IgD-negative memory B cell (primary cell): ENCODE measurements around the gene PDZRN4. TPM values are rescaled to one million over a fixed set of nuclear protein-coding genes. Genes with fewer than 3 reads are reported as not detected.
"Not testable (repeated sequence)": the region's sequence is repeated elsewhere in the genome, so short reads cannot be mapped to it uniquely, and the experiment has no call there.

ENCODE experiments used
- H3K27ac Mint-ChIP-seq, 3 donors: one replicate each; pipeline ENCODE4 v1.8.0; 2020 to 2022; ENCODE audit warnings: mild to moderate bottlenecking in 3 of 3, mixed read lengths in 3 of 3, moderate library complexity in 1 of 3
- H3K27me3 Mint-ChIP-seq: one replicate; pipeline ENCODE4 v1.8.0; 2021; ENCODE audit warnings: mixed read lengths
- H3K36me3 Mint-ChIP-seq: one replicate; pipeline ENCODE4 v1.8.0; 2020; ENCODE audit warnings: mild to moderate bottlenecking, mixed read lengths
- H3K4me1 Mint-ChIP-seq, 3 donors: one replicate each; pipeline ENCODE4 v1.8.0; 2020 to 2022; ENCODE audit warnings: mixed read lengths in 3 of 3, mild to moderate bottlenecking in 1 of 3
- H3K4me3 Mint-ChIP-seq, 4 donors: one replicate each; pipeline ENCODE4 v1.8.0; 2020 to 2022; ENCODE audit warnings: mild to moderate bottlenecking in 4 of 4, mixed read lengths in 4 of 4, moderate library complexity in 3 of 4
- H3K9me3 Mint-ChIP-seq, 3 donors: one replicate each; pipeline ENCODE4 v1.8.0; 2020 to 2021; ENCODE audit warnings: mixed read lengths in 3 of 3, mild to moderate bottlenecking in 1 of 3
- polyA plus RNA-seq: library from polyadenylated mRNA; unstranded; fragments of 300-500 nt; fragmentation: Illumina TruSeq; gene quantifications from one replicate; pipeline ENCODE4 v1.2.3, GENCODE V29; 2021

Gene PDZRN4
- polyA plus RNA-seq, 1 donor from 2014 or later = not detected

DNA sequence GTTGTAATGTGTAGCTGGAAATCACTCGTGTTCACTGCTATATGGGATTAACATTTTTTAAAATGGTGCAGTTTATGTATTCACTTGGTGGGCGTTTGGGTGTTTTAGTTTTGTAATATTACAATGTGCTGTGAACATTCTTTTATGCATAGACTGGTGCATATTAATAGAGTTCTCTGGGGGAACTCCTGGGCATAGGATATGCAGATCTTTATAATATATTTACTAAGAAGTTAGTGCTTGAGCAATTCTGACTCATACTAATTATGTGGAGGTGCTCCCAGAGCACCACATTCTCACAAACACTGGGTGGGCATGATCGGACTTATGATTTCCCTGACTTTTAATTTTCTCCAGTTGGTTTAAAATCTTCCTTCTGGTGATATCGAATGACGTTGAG lies 342.3 kb downstream of the PDZRN4 start:
- H3K27me3 Mint-ChIP-seq = no peaks in the 10 kb centered on the region
- peaks cover 0 to 2% (median 0%) of the 10 kb centered on the region in 3 donors for H3K9me3 Mint-ChIP-seq
- no peak overlapping the region for H3K4me3 Mint-ChIP-seq
- peaks cover 1% of the 10 kb centered on the region for H3K36me3 Mint-ChIP-seq
- no peak overlapping the region for H3K27ac Mint-ChIP-seq
- H3K4me1 Mint-ChIP-seq = no peaks in the 10 kb centered on the region

DNA sequence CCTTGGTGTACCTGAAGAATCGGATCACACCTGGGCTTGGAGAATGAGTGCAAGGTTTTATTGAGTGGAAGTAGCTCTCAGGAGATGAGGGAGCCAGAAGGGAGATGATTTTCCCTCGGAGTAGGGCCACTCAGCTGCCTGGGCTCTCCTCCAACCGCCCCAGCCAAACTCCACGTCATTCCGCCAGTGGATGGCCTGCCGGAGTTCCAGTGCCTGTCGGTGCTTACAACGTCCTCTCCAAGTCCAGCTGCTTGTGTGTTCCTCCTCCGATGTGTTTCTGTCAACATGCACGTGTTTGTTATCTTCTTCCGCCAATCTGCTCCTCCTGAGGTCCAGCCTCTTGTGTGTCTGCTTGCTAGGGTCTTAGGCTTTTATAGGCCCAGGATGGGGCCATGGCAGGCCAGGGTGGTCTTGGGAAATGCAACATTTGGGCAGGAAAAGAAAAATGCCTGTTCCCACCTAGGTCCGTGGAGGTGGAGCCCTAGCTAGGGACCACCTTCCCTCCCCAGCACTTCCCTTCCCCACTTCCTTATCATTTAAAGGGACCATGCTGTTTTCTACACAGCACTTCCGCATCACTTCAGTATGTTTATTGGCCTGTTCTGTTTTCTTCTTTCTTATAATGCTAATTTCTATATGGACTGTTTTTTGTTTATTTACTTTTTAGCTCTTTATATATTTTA lies 343.2 kb downstream of the PDZRN4 start:
- Mint-ChIP-seq H3K27me3 (no peaks in the 10 kb centered on the region), H3K9me3 (no peaks in the 10 kb centered on the region), H3K4me3 (peak overlapping the region in 1 of 4 donors; percentile 0), H3K36me3 (peaks cover 1% of the 10 kb centered on the region), H3K4me1 (no peaks in the 10 kb centered on the region), H3K27ac (no peak overlapping the region)

GRCh38 chr12:41532072-41532471 lies 344.0 kb downstream of the PDZRN4 start:
- Mint-ChIP-seq H3K9me3 (no peaks in the 10 kb centered on the region), H3K36me3 (peaks cover 1% of the 10 kb centered on the region), H3K4me3 (no peak overlapping the region), H3K27me3 (no peaks in the 10 kb centered on the region), H3K4me1 (no peaks in the 10 kb centered on the region), H3K27ac (no peak overlapping the region)

- H3K36me3 Mint-ChIP-seq = no peaks in the 10 kb centered on the region
- no peaks in the 10 kb centered on the region for H3K9me3 Mint-ChIP-seq
- no peaks in the 10 kb centered on the region for H3K4me1 Mint-ChIP-seq
- no peak overlapping the region for H3K27ac Mint-ChIP-seq
- no peak overlapping the region for H3K4me3 Mint-ChIP-seq
- peaks cover 2% of the 10 kb centered on the region for H3K27me3 Mint-ChIP-seq
Measured at GRCh38 chr12:41536813-41537490, 348.8 kb downstream of the PDZRN4 start.

DNA sequence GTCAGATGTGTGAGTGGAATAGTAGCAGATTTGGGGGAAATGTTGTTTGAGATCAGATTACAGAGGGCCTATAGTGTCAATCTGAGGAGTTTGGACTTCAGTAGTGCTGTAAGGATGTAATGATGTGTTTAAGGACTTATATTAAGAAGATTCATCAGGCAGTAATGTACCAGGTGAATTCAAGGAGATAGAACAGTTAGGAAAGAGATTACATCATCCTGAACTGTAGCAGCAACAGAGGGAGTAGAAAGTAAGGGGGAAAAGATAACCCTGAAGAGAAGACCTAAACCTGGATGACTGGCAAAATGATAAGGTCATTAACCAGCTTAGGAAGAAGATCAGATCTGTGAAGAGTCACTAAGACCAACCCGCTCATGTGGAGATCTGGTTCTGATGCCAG lies 349.4 kb downstream of the PDZRN4 start:
- H3K4me1 Mint-ChIP-seq = no peaks in the 10 kb centered on the region
- no peaks in the 10 kb centered on the region for H3K9me3 Mint-ChIP-seq
- H3K27me3 Mint-ChIP-seq = peaks cover 2% of the 10 kb centered on the region
- H3K4me3 Mint-ChIP-seq = no peak overlapping the region
- no peaks in the 10 kb centered on the region for H3K36me3 Mint-ChIP-seq
- H3K27ac Mint-ChIP-seq = no peak overlapping the region

- Mint-ChIP-seq H3K27ac (no peak overlapping the region), H3K27me3 (peaks cover 4% of the 10 kb centered on the region), H3K4me1 (no peaks in the 10 kb centered on the region), H3K36me3 (no peaks in the 10 kb centered on the region), H3K9me3 (peaks cover 0 to 3% (median 0%) of the 10 kb centered on the region in 3 donors), H3K4me3 (no peak overlapping the region)
Measured at GRCh38 chr12:41545761-41546160, 357.6 kb downstream of the PDZRN4 start.

DNA sequence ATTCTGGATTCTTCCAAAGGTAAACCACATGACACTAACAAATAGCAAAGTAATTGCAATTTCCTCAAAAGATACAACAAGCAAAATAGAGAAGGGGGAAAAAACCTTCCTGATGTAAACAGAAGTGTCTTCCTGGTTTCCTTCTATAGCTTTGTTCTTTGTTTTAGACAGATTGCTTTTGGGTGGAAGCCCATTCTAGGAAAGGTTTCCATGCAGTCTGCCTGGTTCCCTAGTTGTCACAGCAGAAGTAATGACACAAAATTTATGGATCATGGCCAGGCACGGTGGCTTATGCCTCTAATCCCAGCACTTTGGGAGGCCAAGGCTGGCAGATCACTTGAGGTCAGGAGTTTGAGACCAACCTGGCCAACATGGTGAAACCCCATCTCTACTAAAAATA lies 359.0 kb downstream of the PDZRN4 start:
- H3K36me3 Mint-ChIP-seq, H3K27me3 Mint-ChIP-seq, H3K4me3 Mint-ChIP-seq: not testable (repeated sequence)

GRCh38 chr12:41548926-41549325 lies 360.8 kb downstream of the PDZRN4 start:
- H3K27me3 Mint-ChIP-seq = peaks cover 1% of the 10 kb centered on the region
- H3K4me3 Mint-ChIP-seq = no peak overlapping the region
- no peak overlapping the region for H3K27ac Mint-ChIP-seq
- peaks cover 0 to 2% (median 0%) of the 10 kb centered on the region in 3 donors for H3K9me3 Mint-ChIP-seq
- no peaks in the 10 kb centered on the region for H3K4me1 Mint-ChIP-seq
- no peaks in the 10 kb centered on the region for H3K36me3 Mint-ChIP-seq

More for the DNA sequence above, 359.0 kb downstream of the PDZRN4 start:
- H3K27ac Mint-ChIP-seq, H3K9me3 Mint-ChIP-seq, H3K4me1 Mint-ChIP-seq: not testable (repeated sequence)

DNA sequence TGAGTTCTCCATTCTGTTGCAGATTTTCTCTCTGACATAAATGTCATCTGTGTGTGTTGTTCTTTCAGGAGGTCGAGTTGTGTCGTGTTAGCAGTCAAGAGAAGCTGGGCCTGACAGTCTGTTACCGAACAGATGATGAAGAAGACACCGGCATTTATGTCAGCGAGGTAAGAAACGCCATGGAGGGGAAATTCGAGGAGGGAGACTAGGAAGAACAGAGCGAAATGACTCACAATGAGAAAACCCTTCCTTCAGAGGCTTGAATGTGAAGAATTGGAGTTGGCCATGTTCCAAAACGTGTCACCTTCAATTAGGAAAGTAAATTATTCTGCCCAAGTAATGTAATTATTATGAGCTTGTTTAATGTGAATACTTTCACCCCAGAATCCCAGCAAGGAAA lies 364.5 kb downstream of the PDZRN4 start:
- no peak overlapping the region for H3K27ac Mint-ChIP-seq
- no peaks in the 10 kb centered on the region for H3K36me3 Mint-ChIP-seq
- H3K9me3 Mint-ChIP-seq = peaks cover 0 to 2% (median 0%) of the 10 kb centered on the region in 3 donors
- H3K27me3 Mint-ChIP-seq = no peaks in the 10 kb centered on the region
- no peak overlapping the region for H3K4me3 Mint-ChIP-seq
- no peaks in the 10 kb centered on the region for H3K4me1 Mint-ChIP-seq

DNA sequence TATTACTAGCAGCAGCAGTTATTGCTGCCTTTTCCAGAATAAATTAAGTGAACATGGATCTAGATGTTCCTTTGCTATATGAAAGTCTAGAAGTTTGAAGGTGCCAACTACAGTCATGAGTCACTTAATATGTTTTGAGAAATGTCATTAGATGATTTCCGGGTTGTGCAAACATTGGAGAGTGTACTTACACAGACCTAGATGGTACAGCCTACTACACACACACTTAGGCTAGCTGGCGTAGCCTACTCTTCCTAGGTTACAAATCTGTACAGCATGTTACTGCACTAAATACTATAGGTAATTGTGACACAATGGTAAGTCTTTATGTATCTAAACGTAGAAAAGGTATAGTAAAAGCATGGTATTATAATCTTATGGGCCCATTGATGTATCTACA lies 368.1 kb downstream of the PDZRN4 start:
- Mint-ChIP-seq H3K27me3 (no peaks in the 10 kb centered on the region), H3K27ac (no peak overlapping the region), H3K4me3 (no peak overlapping the region), H3K9me3 (peaks cover 0 to 2% (median 0%) of the 10 kb centered on the region in 3 donors), H3K4me1 (no peaks in the 10 kb centered on the region), H3K36me3 (peaks cover 1% of the 10 kb centered on the region)

DNA sequence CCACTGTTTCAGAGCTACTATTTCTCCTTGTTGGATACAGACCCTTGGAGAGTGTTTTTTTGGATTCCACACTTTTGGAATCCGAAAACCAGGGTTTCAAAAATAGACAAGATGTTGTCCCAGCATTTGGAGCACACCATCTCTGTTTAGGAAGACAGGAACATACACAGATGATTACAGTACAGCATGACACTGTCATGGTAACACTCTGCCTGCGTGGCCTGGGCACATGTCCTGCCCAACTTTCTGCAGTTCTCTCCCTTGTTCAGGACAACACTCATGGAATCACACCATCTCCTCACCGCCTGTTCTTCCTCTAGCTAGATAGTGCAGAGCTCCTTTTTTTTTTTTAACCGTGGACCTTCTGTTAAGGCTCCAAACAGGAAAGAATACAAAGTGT lies 369.2 kb downstream of the PDZRN4 start:
- H3K36me3 Mint-ChIP-seq = peaks cover 1% of the 10 kb centered on the region

DNA sequence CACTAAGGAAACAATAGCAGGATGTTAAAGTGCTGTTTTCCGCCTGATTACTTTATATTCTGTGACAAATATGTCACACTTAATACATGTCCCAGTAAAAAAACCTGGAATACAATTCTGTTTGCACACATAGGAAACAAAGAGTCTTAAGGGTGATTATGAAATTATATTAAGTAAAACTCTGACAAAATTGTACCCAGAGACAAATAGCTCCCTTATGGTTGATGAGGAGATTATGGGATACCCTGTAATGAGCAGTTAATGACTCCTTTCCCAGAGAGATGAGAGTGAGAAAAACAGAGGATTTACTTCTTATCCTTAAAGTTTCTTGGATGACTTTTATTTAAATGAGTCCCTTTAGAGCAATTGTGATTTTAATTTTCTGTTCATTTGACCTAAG lies 370.6 kb downstream of the PDZRN4 start:
- H3K27me3 Mint-ChIP-seq = no peaks in the 10 kb centered on the region
- no peaks in the 10 kb centered on the region for H3K4me1 Mint-ChIP-seq
- no peaks in the 10 kb centered on the region for H3K9me3 Mint-ChIP-seq
- H3K27ac Mint-ChIP-seq = no peak overlapping the region
- H3K4me3 Mint-ChIP-seq = no peak overlapping the region
- peaks cover 1% of the 10 kb centered on the region for H3K36me3 Mint-ChIP-seq

More for the DNA sequence above, 369.2 kb downstream of the PDZRN4 start:
- Mint-ChIP-seq H3K9me3 (peaks cover 0 to 2% (median 0%) of the 10 kb centered on the region in 3 donors), H3K27me3 (no peaks in the 10 kb centered on the region), H3K4me1 (no peaks in the 10 kb centered on the region), H3K4me3 (no peak overlapping the region), H3K27ac (no peak overlapping the region)

- Mint-ChIP-seq H3K4me1 (no peaks in the 10 kb centered on the region), H3K27ac (no peak overlapping the region), H3K4me3 (no peak overlapping the region), H3K27me3 (no peaks in the 10 kb centered on the region), H3K9me3 (no peaks in the 10 kb centered on the region), H3K36me3 (peaks cover 1% of the 10 kb centered on the region)
Measured at GRCh38 chr12:41563051-41563450, 374.9 kb downstream of the PDZRN4 start.

- Mint-ChIP-seq H3K27me3 (peaks cover 1% of the 10 kb centered on the region), H3K9me3 (no peaks in the 10 kb centered on the region), H3K4me3 (no peak overlapping the region), H3K36me3 (no peaks in the 10 kb centered on the region), H3K27ac (peak overlapping the region in 1 of 3 donors; percentile 11), H3K4me1 (no peaks in the 10 kb centered on the region)
Measured at GRCh38 chr12:41564816-41565215, 376.7 kb downstream of the PDZRN4 start.

- Mint-ChIP-seq H3K36me3 (no peaks in the 10 kb centered on the region), H3K4me3 (no peak overlapping the region), H3K27ac (no peak overlapping the region), H3K9me3 (no peaks in the 10 kb centered on the region), H3K27me3 (peaks cover 1% of the 10 kb centered on the region), H3K4me1 (no peaks in the 10 kb centered on the region)
Measured at GRCh38 chr12:41566703-41567102, 378.6 kb downstream of the PDZRN4 start.

DNA sequence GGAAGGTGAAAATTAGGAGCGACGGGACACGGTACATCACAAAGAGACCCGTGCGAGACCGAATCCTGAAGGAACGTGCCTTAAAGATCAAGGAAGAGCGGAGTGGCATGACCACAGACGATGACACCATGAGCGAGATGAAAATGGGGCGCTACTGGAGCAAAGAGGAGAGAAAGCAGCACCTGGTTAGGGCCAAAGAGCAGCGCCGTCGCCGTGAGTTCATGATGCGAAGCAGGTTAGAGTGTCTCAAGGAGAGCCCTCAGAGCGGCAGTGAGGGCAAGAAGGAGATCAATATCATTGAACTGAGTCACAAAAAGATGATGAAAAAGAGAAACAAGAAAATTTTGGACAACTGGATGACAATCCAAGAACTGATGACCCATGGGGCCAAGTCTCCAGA lies 385.3 kb downstream of the PDZRN4 start:
- H3K36me3 Mint-ChIP-seq = no peaks in the 10 kb centered on the region
- H3K27ac Mint-ChIP-seq = no peak overlapping the region
- no peaks in the 10 kb centered on the region for H3K27me3 Mint-ChIP-seq
- no peaks in the 10 kb centered on the region for H3K4me1 Mint-ChIP-seq
- H3K4me3 Mint-ChIP-seq = no peak overlapping the region
- no peaks in the 10 kb centered on the region for H3K9me3 Mint-ChIP-seq
